ENCODE data around the gene SPOCK1. TPM values are rescaled to one million over a fixed set of nuclear protein-coding genes. Genes with fewer than 3 reads are reported as not detected.

SPOCK1 gene
- total RNA-seq, 1 experiment from 2014 or later = 10.9 TPM

DNA sequence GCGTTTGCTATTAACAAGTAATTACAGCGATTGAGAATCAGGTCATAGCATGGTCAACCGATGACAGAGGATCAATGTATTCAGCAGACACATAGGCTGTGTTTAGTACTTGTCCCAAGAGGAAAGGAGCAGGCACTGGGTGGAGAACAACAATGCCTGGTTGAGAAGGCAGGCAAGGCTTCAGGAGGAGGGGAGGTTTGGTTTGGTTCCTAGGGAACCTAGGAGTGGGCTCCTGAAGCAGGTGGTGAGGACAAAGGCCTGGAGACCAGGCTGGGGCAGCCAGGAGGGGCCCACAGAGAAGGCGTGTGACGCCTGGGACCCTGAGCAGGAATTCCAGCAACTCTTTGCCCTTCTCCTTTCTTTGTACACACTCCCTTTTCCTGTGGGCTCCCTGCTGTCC is 195.6 kb downstream of the SPOCK1 start:
- Histone ChIP-seq H2BK5ac (ENCODE audit: insufficient read length, low read length) (no peak overlapping the region), H4K20me1 (ENCODE audit: control insufficient read depth, insufficient read depth, insufficient read length) (no peaks in the 10 kb centered on the region), H3K79me1 (ENCODE audit: insufficient read depth, low read depth, low read length, poor library complexity, severe bottlenecking) (no peaks in the 10 kb centered on the region), H2BK12ac (ENCODE audit: insufficient read length, low read depth, low read length) (no peak overlapping the region), H3K23ac (ENCODE audit: insufficient read length, low read depth, low read length) (no peak overlapping the region), H3K27ac (ENCODE audit: insufficient read length, low read depth, low read length) (no peak overlapping the region), H3T11ph (ENCODE audit: low read length) (no peak overlapping the region), H2BK15ac (ENCODE audit: low read depth, low read length) (no peak overlapping the region), H3K56ac (ENCODE audit: insufficient read length, low read depth, low read length) (no peak overlapping the region), H3K9ac (ENCODE audit: extremely low read depth, insufficient read length, low read length) (no peak overlapping the region), H3K18ac (ENCODE audit: insufficient read length, low read depth, low read length) (peak overlapping the region; percentile 50), H3K23me2 (ENCODE audit: insufficient read length, low read depth, low read length, poor library complexity, severe bottlenecking) (no peaks in the 10 kb centered on the region), H4K5ac (ENCODE audit: insufficient read length, low read depth, low read length) (no peak overlapping the region), H3K4me2 (ENCODE audit: insufficient read depth, insufficient read length, low read length) (no peak overlapping the region), H4K91ac (ENCODE audit: insufficient read length, low read depth, low read length) (no peak overlapping the region), H4K8ac (replicated peaks; ENCODE audit: insufficient read length, low read depth, low read length) (no peak overlapping the region), H3K4me1 (ENCODE audit: insufficient read depth, low read length) (peaks cover 2% of the 10 kb centered on the region; the same call in 1 of the 2 replicates), H2AK5ac (ENCODE audit: insufficient read length, low read length) (no peak overlapping the region), H3K27me3 (ENCODE audit: insufficient read depth, low read length) (peaks cover 2% of the 10 kb centered on the region; the same call in 1 of the 2 replicates), H2BK120ac (ENCODE audit: low read depth, low read length, poor library complexity, severe bottlenecking) (no peak overlapping the region), H3K9me3 (ENCODE audit: control insufficient read depth, low read depth, low read length) (no peaks in the 10 kb centered on the region), H2AFZ (ENCODE audit: low read length) (no peak overlapping the region), H3K14ac (ENCODE audit: insufficient read depth, low read length) (peak overlapping the region; percentile 56; the same call in 1 of the 2 replicates), H3K79me2 (ENCODE audit: insufficient read depth, low read length) (no peaks in the 10 kb centered on the region), H3K4ac (ENCODE audit: low read depth, low read length) (no peak overlapping the region), H2BK20ac (ENCODE audit: low read depth, low read length, poor library complexity, severe bottlenecking) (no peak overlapping the region)
- peaks cover 3% of the 10 kb centered on the region; the same call in 1 of the 2 replicates for H3K27me3 Mint-ChIP-seq (ENCODE audit: low read depth)
- H3K27ac Mint-ChIP-seq = peak overlapping the region in 1 of 3 experiments; percentile 51; a peak in 1 of 7 replicates
- no peaks in the 10 kb centered on the region for H3K36me3 Mint-ChIP-seq (ENCODE audit: insufficient read depth in 1 of 3, low read depth in 3 of 3)
- H3K9me3 Mint-ChIP-seq = no peaks in the 10 kb centered on the region
- no peak for DNase-seq
- no CpG with 5 or more reads among the region's 5 CpGs for WGBS (ENCODE audit: extremely low coverage, insufficient read length, low lambda C conversion rate)
- H3K4me3 Mint-ChIP-seq = no peak overlapping the region
- peaks cover 15 to 21% of the 10 kb centered on the region in 2 experiments for H3K4me1 Mint-ChIP-seq
- TF ChIP-seq, protein P1, sequence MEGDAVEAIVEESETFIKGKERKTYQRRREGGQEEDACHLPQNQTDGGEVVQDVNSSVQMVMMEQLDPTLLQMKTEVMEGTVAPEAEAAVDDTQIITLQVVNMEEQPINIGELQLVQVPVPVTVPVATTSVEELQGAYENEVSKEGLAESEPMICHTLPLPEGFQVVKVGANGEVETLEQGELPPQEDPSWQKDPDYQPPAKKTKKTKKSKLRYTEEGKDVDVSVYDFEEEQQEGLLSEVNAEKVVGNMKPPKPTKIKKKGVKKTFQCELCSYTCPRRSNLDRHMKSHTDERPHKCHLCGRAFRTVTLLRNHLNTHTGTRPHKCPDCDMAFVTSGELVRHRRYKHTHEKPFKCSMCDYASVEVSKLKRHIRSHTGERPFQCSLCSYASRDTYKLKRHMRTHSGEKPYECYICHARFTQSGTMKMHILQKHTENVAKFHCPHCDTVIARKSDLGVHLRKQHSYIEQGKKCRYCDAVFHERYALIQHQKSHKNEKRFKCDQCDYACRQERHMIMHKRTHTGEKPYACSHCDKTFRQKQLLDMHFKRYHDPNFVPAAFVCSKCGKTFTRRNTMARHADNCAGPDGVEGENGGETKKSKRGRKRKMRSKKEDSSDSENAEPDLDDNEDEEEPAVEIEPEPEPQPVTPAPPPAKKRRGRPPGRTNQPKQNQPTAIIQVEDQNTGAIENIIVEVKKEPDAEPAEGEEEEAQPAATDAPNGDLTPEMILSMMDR (conservative IDR thresholded peaks at IDR 0.05) = no peak

Measured in H9 (cell line).